K562 (cell line): ENCODE measurements around the gene ST6GALNAC3. TPM values are rescaled to one million over a fixed set of nuclear protein-coding genes. Genes with fewer than 3 reads are reported as not detected.

ENCODE experiments used
- ARID4B ChIP-seq: sonication (generic); formaldehyde crosslinking; IDR thresholded peaks from 2 replicates; pipeline ENCODE4 v1.8.0; 2022; ENCODE audit warnings: mild to moderate bottlenecking, missing genetic modification reagents
- FIP1L1 ChIP-seq: fragments of 200-400 bp; formaldehyde crosslinking; IDR thresholded peaks from 2 replicates; pipeline ENCODE4 v1.6.1; 2018; ENCODE audit warnings: mild to moderate bottlenecking, low read depth, low read length; ENCODE audit not compliant: poor library complexity, severe bottlenecking
- FOSL1 ChIP-seq: fragments of 200-800 bp; sonication (Bioruptor generic); conservative IDR thresholded peaks from 2 replicates; pipeline ENCODE4 v1.6.1; 2016; ENCODE audit warnings: missing genetic modification characterization, missing compliant biosample characterization
- ILF3 ChIP-seq: fragments of 450-650 bp; IDR thresholded peaks from 2 replicates; pipeline ENCODE4 v1.6.1; 2018; ENCODE audit warnings: antibody characterized with exemption, mild to moderate bottlenecking, moderate library complexity, borderline replicate concordance
- POLR2G ChIP-seq: fragments of 200-400 bp; formaldehyde crosslinking; IDR thresholded peaks from 2 replicates; pipeline ENCODE4 v1.6.1; 2017; ENCODE audit warnings: low read depth, mild to moderate bottlenecking, antibody characterized with exemption, low read length, moderate library complexity
- PYGO2 ChIP-seq: fragments of 450-650 bp; IDR thresholded peaks from 2 replicates; pipeline ENCODE4 v1.6.1; 2016; ENCODE audit warnings: mild to moderate bottlenecking, missing genetic modification characterization, moderate library complexity, missing compliant biosample characterization
- ZNF146 ChIP-seq: IDR thresholded peaks from one replicate; pipeline ENCODE4 v1.6.1; 2018; ENCODE audit warnings: missing compliant biosample characterization; ENCODE audit not compliant: unreplicated experiment
- ZNF586 ChIP-seq: fragments of 450-650 bp; formaldehyde crosslinking; conservative IDR thresholded peaks from 2 replicates; pipeline ENCODE4 v1.4.0; 2020; ENCODE audit warnings: mild to moderate bottlenecking, moderate library complexity
- ZNF589 ChIP-seq: fragments of 200-800 bp; sonication (Bioruptor generic); IDR thresholded peaks from 2 replicates; pipeline ENCODE4 v1.6.1; 2016; ENCODE audit warnings: low read depth, missing genetic modification characterization, missing compliant biosample characterization
- polyA plus RNA-seq, 8 experiments: library from polyadenylated mRNA; depleted of rRNA in 4 of 8; stranded (reverse) in 5 of 8; unstranded in 3 of 8; fragments of >200 nt; fragmentation: Nextera tagmentation in 2 of 8; fragmentation: Illumina TruSeq in 1 of 8; extraction: Ambion mirVana in 2 of 8; extraction: Trizol in 1 of 8; gene quantifications; 2 replicates each; pipeline versions ENCODE4 v1.2.1 to v1.2.3, GENCODE V29; 2011 to 2014; ENCODE audit warnings: inconsistent platforms in 1 of 8, missing spikeins in 1 of 8
- total RNA-seq, 7 experiments: library from RNA; depleted of rRNA in 6 of 7; stranded (reverse); fragments of >200 nt in 6 of 7; fragmentation: Illumina TruSeq in 2 of 7; extraction: Trizol in 2 of 7; gene quantifications; 2 replicates each; pipeline versions ENCODE4 v1.2.1 to v1.2.3, GENCODE V29; 2011 to 2021; ENCODE audit warnings: low replicate concordance in 1 of 7
- TF ChIP-seq, protein P1 (sequence below): fragments of 450-650 bp; IDR thresholded peaks from 2 replicates; pipeline ENCODE4 v1.6.1; 2018; ENCODE audit warnings: mild to moderate bottlenecking, low read depth; ENCODE audit not compliant: partially characterized antibody
- TF ChIP-seq, protein P2 (sequence below): fragments of 450-650 bp; formaldehyde crosslinking; IDR thresholded peaks from 2 replicates; pipeline ENCODE4 v1.4.0; 2020; ENCODE audit warnings: mild to moderate bottlenecking, mixed read lengths

The ST6GALNAC3 gene
- total and polyA plus RNA-seq, 9 of the 15 experiments (the other 6 are each of a cell fraction or from before 2014, with no cell fraction given): 0.04 to 0.29 (median 0.18) TPM; not detected in 6

- no peak for TF ChIP-seq ZNF146
- TF ChIP-seq, protein P1, sequence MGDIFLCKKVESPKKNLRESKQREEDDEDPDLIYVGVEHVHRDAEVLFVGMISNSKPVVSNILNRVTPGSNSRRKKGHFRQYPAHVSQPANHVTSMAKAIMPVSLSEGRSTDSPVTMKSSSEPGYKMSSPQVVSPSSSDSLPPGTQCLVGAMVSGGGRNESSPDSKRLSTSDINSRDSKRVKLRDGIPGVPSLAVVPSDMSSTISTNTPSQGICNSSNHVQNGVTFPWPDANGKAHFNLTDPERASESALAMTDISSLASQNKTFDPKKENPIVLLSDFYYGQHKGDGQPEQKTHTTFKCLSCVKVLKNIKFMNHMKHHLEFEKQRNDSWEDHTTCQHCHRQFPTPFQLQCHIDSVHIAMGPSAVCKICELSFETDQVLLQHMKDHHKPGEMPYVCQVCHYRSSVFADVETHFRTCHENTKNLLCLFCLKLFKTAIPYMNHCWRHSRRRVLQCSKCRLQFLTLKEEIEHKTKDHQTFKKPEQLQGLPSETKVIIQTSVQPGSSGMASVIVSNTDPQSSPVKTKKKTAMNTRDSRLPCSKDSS: no peak
- TF ChIP-seq, protein P2, sequence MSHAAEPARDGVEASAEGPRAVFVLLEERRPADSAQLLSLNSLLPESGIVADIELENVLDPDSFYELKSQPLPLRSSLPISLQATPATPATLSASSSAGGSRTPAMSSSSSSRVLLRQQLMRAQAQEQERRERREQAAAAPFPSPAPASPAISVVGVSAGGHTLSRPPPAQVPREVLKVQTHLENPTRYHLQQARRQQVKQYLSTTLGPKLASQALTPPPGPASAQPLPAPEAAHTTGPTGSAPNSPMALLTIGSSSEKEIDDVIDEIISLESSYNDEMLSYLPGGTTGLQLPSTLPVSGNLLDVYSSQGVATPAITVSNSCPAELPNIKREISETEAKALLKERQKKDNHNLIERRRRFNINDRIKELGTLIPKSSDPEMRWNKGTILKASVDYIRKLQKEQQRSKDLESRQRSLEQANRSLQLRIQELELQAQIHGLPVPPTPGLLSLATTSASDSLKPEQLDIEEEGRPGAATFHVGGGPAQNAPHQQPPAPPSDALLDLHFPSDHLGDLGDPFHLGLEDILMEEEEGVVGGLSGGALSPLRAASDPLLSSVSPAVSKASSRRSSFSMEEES (CRISPR knock-in tag): no peak
- no peak for TF ChIP-seq FOSL1 (tag)
- TF ChIP-seq ZNF586 (CRISPR knock-in tag): no peak
- no peak for TF ChIP-seq FIP1L1
- TF ChIP-seq ARID4B (CRISPR knock-in tag): no peak
- TF ChIP-seq POLR2G: no peak
- no peak for TF ChIP-seq ILF3
- TF ChIP-seq PYGO2: no peak
- TF ChIP-seq ZNF589 (CRISPR knock-in tag): no peak
- TF ChIP-seq, all 486 proteins: peak for 0
These were observed 548.4 kb downstream of the ST6GALNAC3 start (continued) for GRCh38 chr1:76622774-76623528.
